ENCODE results near the gene RARRES2. TPM values are rescaled to one million over a fixed set of nuclear protein-coding genes. Genes with fewer than 3 reads are reported as not detected.
A peak's percentile ranks its signal among the peaks of the same experiment; 100 is the strongest.

RARRES2 gene
- total RNA-seq, 1 donor from 2014 or later: 24.9 TPM

DNA sequence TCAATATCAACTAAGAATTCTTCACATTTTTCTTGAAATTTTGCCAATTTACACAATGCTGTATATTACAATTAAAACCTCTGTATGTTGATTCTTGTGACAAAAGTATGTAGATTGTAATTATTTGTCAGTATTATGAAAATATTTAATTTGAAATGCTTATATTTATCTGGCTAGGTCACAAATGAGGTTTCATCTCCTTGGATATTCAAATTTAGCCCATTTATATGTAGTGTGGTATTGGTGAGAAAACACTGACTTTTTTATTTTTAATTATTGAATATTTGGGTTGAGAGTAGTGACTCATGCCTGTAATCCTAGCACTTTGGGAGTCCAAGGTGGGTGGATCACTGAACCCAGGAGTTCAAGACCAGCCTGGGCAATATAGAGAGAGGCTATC lies 2.9 kb upstream of the RARRES2 start:
- no peak for TF ChIP-seq CTCF (IDR thresholded peaks at IDR 0.05; ENCODE audit: unreplicated experiment)
- H3K27ac Mint-ChIP-seq: no peak overlapping the region
- H3K4me1 Mint-ChIP-seq: peaks cover 21% of the 10 kb centered on the region
- peaks cover 41% of the 10 kb centered on the region for H3K27me3 Mint-ChIP-seq (ENCODE audit: low read depth)
- no peak for DNase-seq (ENCODE audit: low spot score in 2 of 2, unreplicated experiment in 2 of 2)
- H3K36me3 Mint-ChIP-seq: peaks cover 3% of the 10 kb centered on the region
- H3K4me3 Mint-ChIP-seq: no peak overlapping the region
- peaks cover 11% of the 10 kb centered on the region for H3K9me3 Mint-ChIP-seq

- no peak for TF ChIP-seq CTCF (IDR thresholded peaks at IDR 0.05; ENCODE audit: unreplicated experiment)
- H3K36me3 Mint-ChIP-seq: peaks cover 3% of the 10 kb centered on the region
- peaks cover 23% of the 10 kb centered on the region for H3K4me1 Mint-ChIP-seq
- no peak overlapping the region for H3K27ac Mint-ChIP-seq
- H3K27me3 Mint-ChIP-seq (ENCODE audit: low read depth): peaks cover 42% of the 10 kb centered on the region
- peaks cover 11% of the 10 kb centered on the region for H3K9me3 Mint-ChIP-seq
- H3K4me3 Mint-ChIP-seq: no peak overlapping the region
- no peak for DNase-seq (ENCODE audit: low spot score in 2 of 2, unreplicated experiment in 2 of 2)
Measured at GRCh38 chr7:150343225-150343624, 1.8 kb upstream of the RARRES2 start.

- no peak for DNase-seq (ENCODE audit: low spot score in 2 of 2, unreplicated experiment in 2 of 2)
- H3K27ac Mint-ChIP-seq: no peak overlapping the region
- H3K4me1 Mint-ChIP-seq: peaks cover 25% of the 10 kb centered on the region
- peaks cover 42% of the 10 kb centered on the region for H3K27me3 Mint-ChIP-seq (ENCODE audit: low read depth)
- peaks cover 3% of the 10 kb centered on the region for H3K36me3 Mint-ChIP-seq
- peaks cover 11% of the 10 kb centered on the region for H3K9me3 Mint-ChIP-seq
- no peak for TF ChIP-seq CTCF (IDR thresholded peaks at IDR 0.05; ENCODE audit: unreplicated experiment)
- H3K4me3 Mint-ChIP-seq: peak overlapping the region; percentile 64
Measured at GRCh38 chr7:150342121-150342408, 636 bp upstream of the RARRES2 start.

- DNase-seq (ENCODE audit: low spot score in 2 of 2, unreplicated experiment in 2 of 2): no peak
- peaks cover 40% of the 10 kb centered on the region for H3K27me3 Mint-ChIP-seq (ENCODE audit: low read depth)
- H3K9me3 Mint-ChIP-seq: peaks cover 11% of the 10 kb centered on the region
- no peak for TF ChIP-seq CTCF (IDR thresholded peaks at IDR 0.05; ENCODE audit: unreplicated experiment)
- peaks cover 3% of the 10 kb centered on the region for H3K36me3 Mint-ChIP-seq
- peaks cover 25% of the 10 kb centered on the region for H3K4me1 Mint-ChIP-seq
- peak overlapping the region; percentile 79 for H3K4me3 Mint-ChIP-seq
- H3K27ac Mint-ChIP-seq: no peak overlapping the region
Measured at GRCh38 chr7:150340875-150341262, 560 bp downstream of the RARRES2 start.

DNA sequence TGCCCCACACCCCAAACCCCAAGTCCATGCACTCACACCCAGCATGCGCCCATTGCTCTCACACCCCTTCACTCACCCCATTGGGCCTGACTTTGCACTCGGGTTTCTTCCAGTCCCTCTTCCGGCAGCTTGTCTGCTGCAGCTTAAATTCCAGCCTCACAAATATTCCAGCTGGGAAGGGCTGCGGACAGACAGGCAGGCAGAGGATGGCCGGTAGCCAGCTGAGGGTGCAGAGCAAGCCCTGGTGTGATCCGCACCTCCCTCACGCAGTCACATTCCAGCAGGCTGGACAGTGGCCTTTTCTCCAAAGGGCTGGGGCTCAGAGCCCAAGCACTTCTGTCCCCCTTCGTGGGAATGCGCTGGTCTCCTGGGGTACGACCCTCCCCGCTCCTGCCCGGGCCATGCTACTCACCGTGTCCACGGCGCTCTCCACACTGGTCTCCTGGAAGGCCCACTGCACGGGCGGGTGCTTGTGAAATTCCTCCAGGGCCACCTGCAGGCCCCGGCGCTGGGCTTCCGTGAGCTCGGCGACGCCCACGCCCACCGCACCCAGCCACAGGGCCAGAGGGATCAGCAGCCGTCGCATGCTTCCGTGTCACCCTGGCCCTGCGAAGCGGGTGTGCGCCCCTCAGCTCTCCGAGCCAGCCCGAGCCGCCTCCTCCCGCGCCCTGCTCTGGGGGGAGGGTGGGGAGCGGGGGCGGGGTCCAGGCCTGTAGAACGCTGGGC lies 1.2 kb downstream of the RARRES2 start:
- Mint-ChIP-seq H3K27me3 (ENCODE audit: low read depth) (peaks cover 40% of the 10 kb centered on the region), H3K9me3 (peaks cover 11% of the 10 kb centered on the region), H3K4me1 (peaks cover 29% of the 10 kb centered on the region), H3K4me3 (peak overlapping the region; percentile 62), H3K27ac (no peak overlapping the region), H3K36me3 (peaks cover 3% of the 10 kb centered on the region)
- no peak for DNase-seq (ENCODE audit: low spot score in 2 of 2, unreplicated experiment in 2 of 2)
- TF ChIP-seq CTCF (IDR thresholded peaks at IDR 0.05; ENCODE audit: unreplicated experiment): no peak

DNA sequence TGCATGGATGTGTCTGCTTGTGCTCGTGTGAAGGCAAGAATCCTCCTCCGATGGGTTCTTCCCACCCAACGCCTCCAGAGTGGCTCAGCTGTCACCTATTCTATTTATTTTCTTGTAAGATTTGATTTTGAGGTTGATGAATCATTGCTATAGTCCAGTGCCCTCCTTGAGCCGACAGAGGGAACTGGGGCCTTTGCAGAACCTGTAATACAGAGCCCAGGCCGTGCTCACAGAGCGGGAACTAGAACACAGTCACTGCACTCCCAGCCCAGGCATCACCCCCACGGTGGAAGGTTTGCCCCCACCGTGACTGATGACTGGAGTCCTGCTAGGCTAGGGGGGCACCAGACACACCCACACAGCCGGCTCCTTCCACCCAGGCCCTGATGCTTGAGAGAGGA lies 2.0 kb downstream of the RARRES2 start:
- H3K9me3 Mint-ChIP-seq: peaks cover 11% of the 10 kb centered on the region
- peaks cover 40% of the 10 kb centered on the region for H3K27me3 Mint-ChIP-seq (ENCODE audit: low read depth)
- no peak overlapping the region for H3K27ac Mint-ChIP-seq
- peaks cover 32% of the 10 kb centered on the region for H3K4me1 Mint-ChIP-seq
- TF ChIP-seq CTCF (IDR thresholded peaks at IDR 0.05; ENCODE audit: unreplicated experiment): no peak
- H3K4me3 Mint-ChIP-seq: peak overlapping the region; percentile 61
- peaks cover 3% of the 10 kb centered on the region for H3K36me3 Mint-ChIP-seq
- DNase-seq (ENCODE audit: low spot score in 2 of 2, unreplicated experiment in 2 of 2): no peak

Data from mesothelial cell of epicardium (in vitro differentiated cells).